Activated naive CD4-positive, alpha-beta T cell treated with anti-CD3 and anti-CD28 coated beads, Interleukin-2, amount 50 U/mL, for 24 hours (primary cell): ENCODE results near the gene CBX1.
"Not testable (repeated sequence)": the region's sequence is repeated elsewhere in the genome, so short reads cannot be mapped to it uniquely, and the experiment has no call there.

Source experiments
- H3K27ac Mint-ChIP-seq: one replicate; pipeline ENCODE4 v1.8.0; 2021; ENCODE audit warnings: mild to moderate bottlenecking, mixed read lengths
- H3K27me3 Mint-ChIP-seq: one replicate; pipeline ENCODE4 v1.8.0; 2021; ENCODE audit warnings: mixed read lengths
- H3K36me3 Mint-ChIP-seq: one replicate; pipeline ENCODE4 v1.8.0; 2021; ENCODE audit warnings: mixed read lengths
- H3K4me1 Mint-ChIP-seq: one replicate; pipeline ENCODE4 v1.8.0; 2021; ENCODE audit warnings: mixed read lengths
- H3K4me3 Mint-ChIP-seq: one replicate; pipeline ENCODE4 v1.8.0; 2021; ENCODE audit warnings: mild to moderate bottlenecking, mixed read lengths
- H3K9me3 Mint-ChIP-seq: one replicate; pipeline ENCODE4 v1.8.0; 2021; ENCODE audit warnings: mixed read lengths

The CBX1 gene

DNA sequence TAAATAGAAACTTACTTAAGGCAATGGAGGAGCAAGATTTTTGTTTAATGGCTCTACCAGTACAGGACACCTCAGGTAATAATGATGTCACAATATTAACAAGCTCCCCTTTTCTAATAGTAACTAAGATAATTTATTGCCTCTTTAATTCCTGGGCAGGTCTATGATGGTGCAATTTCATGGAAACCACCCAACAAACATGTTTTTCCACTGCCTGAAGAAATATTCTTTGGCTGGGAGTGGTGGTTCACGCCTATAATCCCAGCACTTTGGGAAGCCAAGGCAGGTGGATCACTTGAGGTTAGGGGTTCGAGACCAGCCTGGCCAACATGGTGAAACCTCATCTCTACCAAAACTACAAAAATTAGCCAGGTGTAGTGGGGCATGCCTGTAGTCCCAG, 33.5 kb downstream of the CBX1 start:
- H3K27ac Mint-ChIP-seq, H3K36me3 Mint-ChIP-seq, H3K27me3 Mint-ChIP-seq, H3K4me1 Mint-ChIP-seq, H3K4me3 Mint-ChIP-seq, H3K9me3 Mint-ChIP-seq: not testable (repeated sequence)

DNA sequence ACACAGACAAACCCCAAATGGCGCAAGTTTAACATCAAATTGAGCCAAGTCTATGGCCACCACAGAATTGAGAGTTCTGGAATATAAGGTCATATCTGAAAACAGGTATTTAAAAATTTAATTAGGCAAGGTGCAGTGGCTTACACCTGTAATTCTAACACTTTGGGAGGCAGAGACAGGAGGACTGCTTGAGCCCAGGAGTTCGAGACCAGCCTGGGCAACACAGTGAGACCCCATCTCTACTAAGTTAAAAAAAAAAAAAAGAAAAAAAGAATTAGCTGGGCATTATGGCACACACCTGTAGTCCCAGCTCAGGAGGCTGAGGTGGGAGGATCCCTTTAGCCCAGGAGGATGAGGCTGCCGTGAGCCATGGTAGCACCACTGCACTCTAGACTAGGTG, 34.0 kb downstream of the CBX1 start:
- no peak overlapping the region for H3K4me3 Mint-ChIP-seq
- no peaks in the 10 kb centered on the region for H3K27me3 Mint-ChIP-seq
- no peaks in the 10 kb centered on the region for H3K4me1 Mint-ChIP-seq
- peaks cover 2% of the 10 kb centered on the region for H3K36me3 Mint-ChIP-seq
- H3K27ac Mint-ChIP-seq, result no peak overlapping the region
- no peaks in the 10 kb centered on the region for H3K9me3 Mint-ChIP-seq

DNA sequence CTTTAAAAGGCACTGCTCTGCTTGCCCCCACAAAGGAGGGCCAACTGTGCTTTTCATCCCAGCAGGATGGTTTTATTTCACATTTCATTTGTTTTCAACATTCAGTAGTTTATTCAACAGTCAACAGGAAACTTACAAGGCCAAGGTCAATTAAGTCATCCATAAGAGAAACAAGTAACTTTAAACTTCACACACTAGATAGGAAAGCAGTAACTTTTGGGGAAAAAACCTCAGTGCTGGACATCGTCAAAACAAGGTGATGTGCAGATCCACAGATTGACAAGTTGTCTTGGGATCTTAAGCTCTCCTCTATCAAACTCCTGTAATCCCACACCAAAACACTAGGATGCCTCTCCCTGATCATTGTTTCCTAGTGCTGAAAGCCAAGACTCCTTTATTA, 34.6 kb downstream of the CBX1 start:
- Mint-ChIP-seq H3K4me3 (no peak overlapping the region), H3K36me3 (peaks cover 2% of the 10 kb centered on the region), H3K9me3 (no peaks in the 10 kb centered on the region), H3K27me3 (no peaks in the 10 kb centered on the region), H3K27ac (no peak overlapping the region), H3K4me1 (no peaks in the 10 kb centered on the region)

DNA sequence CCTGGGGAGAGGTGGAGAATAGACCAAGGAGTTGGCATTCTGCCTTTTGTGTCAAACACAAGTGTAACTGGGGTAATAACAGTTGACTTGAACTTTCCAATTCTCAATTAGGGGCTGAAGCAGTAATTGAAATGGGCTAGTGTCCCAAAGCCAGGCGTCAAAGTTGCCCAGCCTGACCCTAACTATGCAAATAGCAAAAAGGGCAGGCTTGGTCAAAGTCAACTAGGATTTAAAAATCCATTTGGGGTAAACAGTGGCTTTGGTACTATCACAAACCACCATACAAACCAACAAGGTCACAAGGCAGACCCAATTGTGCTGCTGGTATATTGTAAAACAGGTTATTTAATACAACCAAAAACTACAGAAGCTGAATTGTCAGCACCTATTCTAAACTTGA, 35.1 kb downstream of the CBX1 start:
- Mint-ChIP-seq H3K27ac (no peak overlapping the region), H3K36me3 (peaks cover 4% of the 10 kb centered on the region), H3K9me3 (no peaks in the 10 kb centered on the region), H3K4me3 (no peak overlapping the region), H3K27me3 (no peaks in the 10 kb centered on the region), H3K4me1 (no peaks in the 10 kb centered on the region)

DNA sequence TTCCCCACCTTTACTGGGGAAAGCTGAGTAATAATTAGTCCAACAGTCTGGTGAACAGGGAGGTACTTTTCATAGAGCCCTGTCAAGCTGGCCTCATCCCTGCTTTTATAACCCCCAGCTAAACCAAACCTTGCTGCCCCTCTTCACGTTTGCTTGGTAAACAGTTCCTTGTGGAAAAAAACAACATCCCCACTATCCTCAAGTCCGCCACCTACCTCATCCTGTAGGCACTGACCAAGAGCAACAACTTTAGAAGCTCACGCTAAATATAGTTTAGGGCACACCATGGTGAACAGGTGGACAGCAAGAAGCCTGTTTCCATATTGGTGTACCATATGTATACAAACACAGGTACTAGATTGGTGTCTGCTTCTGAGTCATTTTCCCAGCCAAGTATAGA, 36.6 kb downstream of the CBX1 start:
- Mint-ChIP-seq H3K9me3 (no peaks in the 10 kb centered on the region), H3K36me3 (peaks cover 6% of the 10 kb centered on the region), H3K27ac (no peak overlapping the region), H3K4me3 (no peak overlapping the region), H3K27me3 (no peaks in the 10 kb centered on the region), H3K4me1 (no peaks in the 10 kb centered on the region)

DNA sequence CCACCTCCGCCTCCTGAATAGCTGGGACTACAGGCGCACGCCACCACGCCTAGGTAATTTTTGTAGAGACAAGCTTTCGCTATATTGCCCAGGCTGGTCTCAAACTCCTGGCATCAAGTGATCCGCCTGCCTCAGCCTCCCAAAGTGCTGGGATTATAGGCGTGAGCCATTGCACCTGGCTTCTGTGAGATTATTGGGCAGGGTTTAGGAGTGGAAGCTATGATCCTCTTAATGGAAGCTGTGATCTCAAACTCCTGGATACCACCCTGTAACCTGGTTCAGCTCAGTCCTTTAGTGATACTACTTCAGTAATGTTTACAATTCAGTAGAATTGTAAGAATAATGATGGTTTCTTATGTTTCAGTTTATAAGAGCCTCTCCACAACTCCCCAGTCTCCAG, 39.0 kb downstream of the CBX1 start:
- H3K27ac Mint-ChIP-seq, result no peak overlapping the region
- H3K36me3 Mint-ChIP-seq, result peaks cover 7% of the 10 kb centered on the region
- no peaks in the 10 kb centered on the region for H3K9me3 Mint-ChIP-seq
- H3K4me3 Mint-ChIP-seq, result no peak overlapping the region
- H3K27me3 Mint-ChIP-seq, result no peaks in the 10 kb centered on the region
- H3K4me1 Mint-ChIP-seq, result no peaks in the 10 kb centered on the region

DNA sequence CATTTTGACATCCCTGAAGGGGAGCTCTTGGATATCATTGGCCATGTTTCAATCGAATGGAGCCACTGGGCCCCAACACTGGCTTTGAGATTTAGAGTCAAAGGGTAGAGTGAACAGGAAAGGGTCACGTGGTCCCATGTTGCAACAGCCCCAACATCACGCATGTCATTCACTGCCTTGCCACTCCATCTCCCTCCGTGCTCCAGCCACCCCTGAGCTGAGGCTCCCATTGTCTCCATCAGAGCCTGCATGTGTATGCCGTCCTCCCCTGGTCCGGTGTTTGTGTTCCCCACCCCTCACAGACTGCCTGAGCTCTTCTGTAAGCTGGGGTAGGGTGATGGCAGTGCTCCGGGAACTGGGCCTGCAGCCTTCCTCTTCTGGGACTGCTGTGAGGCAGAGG, 41.0 kb downstream of the CBX1 start:
- H3K27me3 Mint-ChIP-seq, result no peaks in the 10 kb centered on the region
- H3K9me3 Mint-ChIP-seq, result no peaks in the 10 kb centered on the region
- H3K36me3 Mint-ChIP-seq, result peaks cover 17% of the 10 kb centered on the region
- H3K27ac Mint-ChIP-seq, result no peak overlapping the region
- H3K4me1 Mint-ChIP-seq, result peaks cover 17% of the 10 kb centered on the region
- H3K4me3 Mint-ChIP-seq, result no peak overlapping the region

DNA sequence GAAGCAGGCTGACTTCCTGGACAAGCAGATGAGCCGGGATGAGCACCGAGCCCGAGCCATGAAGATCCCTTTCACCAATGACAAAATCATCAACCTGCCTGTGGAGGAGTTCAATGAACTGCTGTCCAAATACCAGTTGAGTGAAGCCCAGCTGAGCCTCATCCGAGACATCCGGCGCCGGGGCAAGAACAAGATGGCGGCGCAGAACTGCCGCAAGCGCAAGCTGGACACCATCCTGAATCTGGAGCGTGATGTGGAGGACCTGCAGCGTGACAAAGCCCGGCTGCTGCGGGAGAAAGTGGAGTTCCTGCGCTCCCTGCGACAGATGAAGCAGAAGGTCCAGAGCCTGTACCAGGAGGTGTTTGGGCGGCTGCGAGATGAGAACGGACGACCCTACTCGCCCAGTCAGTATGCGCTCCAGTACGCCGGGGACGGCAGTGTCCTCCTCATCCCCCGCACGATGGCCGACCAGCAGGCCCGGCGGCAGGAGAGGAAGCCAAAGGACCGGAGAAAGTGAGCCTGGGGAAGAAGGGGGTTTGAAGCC, 42.1 kb downstream of the CBX1 start:
- peaks cover 21% of the 10 kb centered on the region for H3K4me1 Mint-ChIP-seq
- peaks cover 20% of the 10 kb centered on the region for H3K36me3 Mint-ChIP-seq

DNA sequence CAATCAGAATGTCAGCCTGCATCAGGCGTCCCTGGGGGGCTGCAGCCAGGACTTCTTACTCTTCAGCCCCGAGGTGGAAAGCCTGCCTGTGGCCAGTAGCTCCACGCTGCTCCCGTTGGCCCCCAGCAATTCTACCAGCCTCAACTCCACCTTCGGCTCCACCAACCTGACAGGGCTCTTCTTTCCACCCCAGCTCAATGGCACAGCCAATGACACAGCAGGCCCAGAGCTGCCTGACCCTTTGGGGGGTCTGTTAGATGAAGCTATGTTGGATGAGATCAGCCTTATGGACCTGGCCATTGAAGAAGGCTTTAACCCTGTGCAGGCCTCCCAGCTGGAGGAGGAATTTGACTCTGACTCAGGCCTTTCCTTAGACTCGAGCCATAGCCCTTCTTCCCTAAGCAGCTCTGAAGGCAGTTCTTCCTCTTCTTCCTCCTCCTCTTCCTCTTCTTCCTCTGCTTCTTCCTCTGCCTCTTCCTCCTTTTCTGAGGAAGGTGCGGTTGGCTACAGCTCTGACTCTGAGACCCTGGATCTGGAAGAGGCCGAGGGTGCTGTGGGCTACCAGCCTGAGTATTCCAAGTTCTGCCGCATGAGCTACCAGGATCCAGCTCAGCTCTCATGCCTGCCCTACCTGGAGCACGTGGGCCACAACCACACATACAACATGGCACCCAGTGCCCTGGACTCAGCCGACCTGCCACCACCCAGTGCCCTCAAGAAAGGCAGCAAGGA, 42.7 kb downstream of the CBX1 start:
- Mint-ChIP-seq H3K36me3 (peaks cover 21% of the 10 kb centered on the region), H3K9me3 (no peaks in the 10 kb centered on the region), H3K27me3 (no peaks in the 10 kb centered on the region), H3K27ac (peak overlapping the region; percentile 86), H3K4me3 (no peak overlapping the region), H3K4me1 (peaks cover 22% of the 10 kb centered on the region)

More for the DNA sequence above, 42.1 kb downstream of the CBX1 start:
- Mint-ChIP-seq H3K27me3 (no peaks in the 10 kb centered on the region), H3K9me3 (no peaks in the 10 kb centered on the region), H3K4me3 (no peak overlapping the region), H3K27ac (no peak overlapping the region)

DNA sequence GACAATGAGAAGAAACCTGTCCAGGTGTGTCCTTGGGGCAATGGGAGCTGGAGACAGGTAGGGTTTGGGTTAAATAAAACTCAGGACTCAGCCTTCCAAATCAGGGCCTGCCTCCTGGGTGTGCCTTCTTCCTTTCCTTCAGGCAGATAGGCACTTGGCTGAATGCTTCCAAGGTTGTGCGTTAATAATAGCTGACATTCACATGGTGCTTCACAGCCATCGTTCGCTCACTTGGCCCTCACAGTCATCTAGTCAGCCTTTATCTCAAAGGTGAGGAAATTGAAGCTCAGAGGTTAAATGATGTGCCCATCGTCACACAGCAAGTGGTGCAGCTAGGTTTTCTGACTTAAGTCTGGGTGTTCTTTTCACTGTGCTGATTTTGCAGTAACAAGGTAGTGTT, 43.7 kb downstream of the CBX1 start:
- Mint-ChIP-seq H3K4me3 (no peak overlapping the region), H3K9me3 (no peaks in the 10 kb centered on the region), H3K27ac (peak overlapping the region; percentile 99), H3K4me1 (peaks cover 31% of the 10 kb centered on the region), H3K27me3 (no peaks in the 10 kb centered on the region), H3K36me3 (peaks cover 22% of the 10 kb centered on the region)

DNA sequence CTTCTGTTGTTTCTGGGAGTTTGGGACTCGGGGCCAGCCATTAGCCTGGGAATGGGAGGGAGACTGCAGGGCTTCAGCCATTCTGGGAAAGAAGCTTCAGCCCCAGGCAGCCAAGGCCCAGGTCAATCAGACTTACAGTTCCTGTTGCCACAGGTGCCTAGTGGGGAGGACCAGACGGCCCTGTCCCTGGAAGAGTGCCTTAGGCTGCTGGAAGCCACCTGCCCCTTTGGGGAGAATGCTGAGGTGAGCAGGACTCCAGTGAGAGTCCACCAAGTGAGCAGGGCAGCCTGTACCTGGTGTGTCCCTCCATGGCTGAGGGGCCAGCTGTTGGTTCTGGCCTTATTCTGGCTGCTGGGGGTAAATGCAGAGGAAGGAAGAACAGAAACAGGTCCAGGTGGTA, 44.4 kb downstream of the CBX1 start:
- Mint-ChIP-seq H3K36me3 (peaks cover 22% of the 10 kb centered on the region), H3K9me3 (no peaks in the 10 kb centered on the region), H3K27ac (peak overlapping the region; percentile 99), H3K4me3 (no peak overlapping the region), H3K4me1 (peaks cover 38% of the 10 kb centered on the region), H3K27me3 (no peaks in the 10 kb centered on the region)

DNA sequence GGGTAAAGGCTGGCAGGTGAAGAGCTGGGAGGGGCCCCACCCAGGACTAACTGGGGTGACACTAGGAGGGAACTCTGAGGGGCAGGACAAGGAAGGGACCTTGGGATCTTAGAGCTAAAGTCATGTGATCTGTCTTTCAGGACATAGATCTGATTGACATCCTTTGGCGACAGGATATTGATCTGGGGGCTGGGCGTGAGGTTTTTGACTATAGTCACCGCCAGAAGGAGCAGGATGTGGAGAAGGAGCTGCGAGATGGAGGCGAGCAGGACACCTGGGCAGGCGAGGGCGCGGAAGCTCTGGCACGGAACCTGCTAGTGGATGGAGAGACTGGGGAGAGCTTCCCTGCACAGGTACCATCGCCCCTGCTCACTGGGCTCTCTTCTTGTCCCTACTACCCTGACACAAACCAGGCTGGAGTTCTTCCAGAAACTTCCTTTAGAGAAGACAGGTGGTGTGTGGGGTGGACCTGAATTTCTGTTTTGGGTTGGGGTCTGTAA, 45.0 kb downstream of the CBX1 start:
- Mint-ChIP-seq H3K9me3 (no peaks in the 10 kb centered on the region), H3K27me3 (no peaks in the 10 kb centered on the region), H3K36me3 (peaks cover 20% of the 10 kb centered on the region), H3K4me1 (peaks cover 44% of the 10 kb centered on the region), H3K4me3 (peak overlapping the region; percentile 72), H3K27ac (peak overlapping the region; percentile 99)

DNA sequence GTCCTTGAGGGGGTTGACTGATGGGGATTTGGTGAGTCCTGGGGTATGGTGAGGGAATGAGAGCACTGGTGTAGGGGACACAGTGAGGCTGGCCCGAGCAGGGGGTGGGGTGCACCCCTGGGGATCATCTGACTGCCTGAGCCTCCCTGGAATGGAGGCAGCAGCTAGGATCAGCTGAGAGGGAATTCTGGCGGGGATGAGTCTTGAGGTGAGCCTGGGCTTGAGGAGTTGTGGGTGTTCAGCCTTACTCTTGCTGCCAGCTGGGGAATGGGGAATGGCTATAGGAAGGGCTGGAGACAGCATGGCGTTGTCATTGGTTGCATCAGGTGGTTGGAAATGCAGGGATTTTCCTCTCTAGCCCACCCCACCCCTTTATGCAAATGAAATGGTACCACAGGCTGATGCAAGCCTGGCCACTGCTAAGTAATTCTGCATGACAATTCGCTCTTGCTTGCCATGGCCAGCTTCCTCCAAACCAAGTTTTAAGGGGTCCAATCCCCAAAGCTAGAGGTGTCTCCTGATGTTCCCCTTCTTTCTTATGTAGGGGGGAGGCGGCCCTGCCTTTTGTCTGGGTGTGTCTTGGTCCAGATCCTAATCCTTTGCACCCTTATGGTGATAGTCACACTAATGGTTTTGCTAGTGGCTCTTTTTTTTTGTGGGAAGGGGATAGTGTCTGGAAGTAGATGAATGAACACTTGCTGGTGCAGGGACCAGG, 45.6 kb downstream of the CBX1 start:
- peak overlapping the region; percentile 99 for H3K27ac Mint-ChIP-seq

DNA sequence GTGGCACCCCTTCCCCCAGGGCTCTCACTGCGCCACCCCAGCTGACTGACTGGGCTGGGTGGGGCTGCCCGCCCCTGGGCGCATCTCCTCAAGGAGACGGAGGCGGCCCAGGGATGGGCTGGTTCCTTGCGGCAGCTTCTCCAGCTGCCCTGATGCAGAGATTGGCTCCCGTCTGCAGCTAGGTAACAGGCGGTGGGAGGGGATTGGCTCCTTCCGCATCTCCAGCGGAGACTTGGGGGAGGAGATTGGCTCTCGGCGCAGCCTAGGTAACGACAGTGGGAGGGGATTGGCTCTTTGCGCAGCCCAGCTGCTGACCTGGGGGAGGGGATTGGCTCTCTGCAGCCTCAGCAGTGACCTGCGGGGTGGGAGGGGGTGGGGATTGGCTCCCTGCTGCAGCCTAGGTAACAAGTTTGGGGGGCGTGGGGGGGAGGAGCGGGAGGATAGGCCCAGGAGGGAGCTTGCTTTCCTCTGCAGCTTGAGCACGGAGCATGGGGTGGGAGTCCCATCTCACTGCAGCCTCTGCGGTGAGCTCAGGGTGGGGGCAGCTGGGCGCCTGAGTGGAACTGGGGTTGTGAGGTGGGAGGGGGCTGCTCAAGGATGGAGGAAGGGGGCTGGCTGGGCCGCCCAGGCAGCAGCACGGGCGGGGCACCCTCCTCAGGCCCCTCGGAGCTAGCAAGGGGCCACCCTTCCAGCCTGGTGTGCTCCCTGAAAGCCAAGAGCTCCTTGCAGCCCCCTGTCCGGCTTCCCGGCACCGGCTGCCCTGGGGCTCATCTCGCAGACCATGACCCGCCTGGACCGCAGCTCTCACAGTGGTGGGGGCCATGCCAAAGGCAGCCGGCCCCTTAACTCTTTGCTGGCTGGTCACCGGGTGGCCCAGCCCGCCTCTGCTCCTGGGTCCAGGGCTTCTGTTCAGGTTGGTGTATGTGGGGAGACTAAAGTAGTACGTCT, 46.8 kb downstream of the CBX1 start:
- no peaks in the 10 kb centered on the region for H3K9me3 Mint-ChIP-seq
- peaks cover 59% of the 10 kb centered on the region for H3K4me1 Mint-ChIP-seq
- peak overlapping the region; percentile 99 for H3K27ac Mint-ChIP-seq
- peaks cover 22% of the 10 kb centered on the region for H3K36me3 Mint-ChIP-seq
- no peaks in the 10 kb centered on the region for H3K27me3 Mint-ChIP-seq
- peak overlapping the region; percentile 72 for H3K4me3 Mint-ChIP-seq

More for the DNA sequence above, 45.6 kb downstream of the CBX1 start:
- peaks cover 21% of the 10 kb centered on the region for H3K36me3 Mint-ChIP-seq
- no peaks in the 10 kb centered on the region for H3K9me3 Mint-ChIP-seq
- no peaks in the 10 kb centered on the region for H3K27me3 Mint-ChIP-seq
- peaks cover 47% of the 10 kb centered on the region for H3K4me1 Mint-ChIP-seq
- peak overlapping the region; percentile 72 for H3K4me3 Mint-ChIP-seq

DNA sequence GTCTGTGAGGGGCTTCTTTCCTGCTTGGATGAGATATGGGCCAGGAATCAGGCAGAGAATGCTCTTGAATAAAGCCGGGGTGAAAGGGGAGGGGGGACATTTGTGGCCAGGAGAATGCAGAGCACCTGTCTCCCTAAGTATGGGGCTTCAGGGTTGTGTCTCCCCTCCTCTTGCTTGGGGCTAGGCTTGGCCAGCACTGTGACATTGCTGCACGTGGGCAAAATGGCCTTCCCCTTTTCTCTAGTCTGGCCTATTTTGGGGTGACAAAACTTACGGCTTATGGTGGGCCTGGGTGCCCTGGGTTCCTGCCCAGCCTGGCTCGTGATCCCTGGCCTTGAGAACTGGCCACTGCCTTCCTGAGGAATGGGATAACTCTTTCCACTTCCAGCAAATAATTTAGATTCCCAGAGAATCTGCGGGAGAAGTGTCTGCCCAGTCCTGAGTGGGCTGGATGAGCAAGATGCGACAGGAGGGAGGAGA, 47.5 kb downstream of the CBX1 start:
- Mint-ChIP-seq H3K36me3 (peaks cover 24% of the 10 kb centered on the region), H3K4me3 (peak overlapping the region; percentile 39), H3K9me3 (no peaks in the 10 kb centered on the region), H3K27me3 (no peaks in the 10 kb centered on the region), H3K27ac (peak overlapping the region; percentile 79), H3K4me1 (peaks cover 62% of the 10 kb centered on the region)
